Activated CD4-positive, CD25-positive, alpha-beta regulatory T cell (primary cell): ENCODE results near the gene FIBCD1.
"Not testable (repeated sequence)": the region's sequence is repeated elsewhere in the genome, so short reads cannot be mapped to it uniquely, and the experiment has no call there.

Experiments used
- DNase-seq, 4 experiments: peaks; one replicate each; lab custom pipeline; 2025; lab: John Stamatoyannopoulos, UW

Gene FIBCD1

GRCh38 chr9:130954925-130955324, 15.9 kb upstream of the FIBCD1 start:
- DNase-seq = not testable (repeated sequence)

- DNase-seq = no peak
Measured at GRCh38 chr9:130954317-130954716, 15.3 kb upstream of the FIBCD1 start.

- no peak for DNase-seq
Measured at GRCh38 chr9:130952065-130952762, 13.2 kb upstream of the FIBCD1 start.

- DNase-seq = no peak
Measured at GRCh38 chr9:130950039-130950311, 10.9 kb upstream of the FIBCD1 start.

- DNase-seq = no peak
Measured at GRCh38 chr9:130949188-130950038, 10.4 kb upstream of the FIBCD1 start.

GRCh38 chr9:130948266-130948665, 9.2 kb upstream of the FIBCD1 start:
- DNase-seq = no peak

GRCh38 chr9:130947618-130948140, 8.6 kb upstream of the FIBCD1 start:
- DNase-seq = no peak

GRCh38 chr9:130946766-130947617, 7.9 kb upstream of the FIBCD1 start:
- DNase-seq = no peak

GRCh38 chr9:130945173-130945572, 6.1 kb upstream of the FIBCD1 start:
- DNase-seq = no peak

GRCh38 chr9:130944510-130945058, 5.5 kb upstream of the FIBCD1 start:
- DNase-seq = no peak

- DNase-seq = no peak
Measured at GRCh38 chr9:130943777-130944176, 4.7 kb upstream of the FIBCD1 start.

- no peak for DNase-seq
Measured at GRCh38 chr9:130943221-130943620, 4.2 kb upstream of the FIBCD1 start.

- DNase-seq = no peak
Measured at GRCh38 chr9:130942679-130943078, 3.6 kb upstream of the FIBCD1 start.

- DNase-seq = no peak
Measured at GRCh38 chr9:130942084-130942483, 3.0 kb upstream of the FIBCD1 start.

GRCh38 chr9:130940693-130941576, 1.9 kb upstream of the FIBCD1 start:
- peak; percentile 40 to 56 (median 48) for DNase-seq

GRCh38 chr9:130940027-130940549, 1.0 kb upstream of the FIBCD1 start:
- no peak for DNase-seq

GRCh38 chr9:130939405-130940026, 469 bp upstream of the FIBCD1 start:
- DNase-seq = no peak

GRCh38 chr9:130938184-130938651, 829 bp downstream of the FIBCD1 start:
- DNase-seq = no peak

- DNase-seq = no peak
Measured at GRCh38 chr9:130937146-130938076, 1.6 kb downstream of the FIBCD1 start.
